ENCODE results near the gene TYR.
"Not testable (repeated sequence)": the region's sequence is repeated elsewhere in the genome, so short reads cannot be mapped to it uniquely, and the experiment has no call there.

- not testable (repeated sequence) for TF ChIP-seq POLR2AphosphoS5, EP300, POLR2A (IDR thresholded peaks at IDR 0.05)
Measured at GRCh38 chr11:89340450-89340849, 162.8 kb downstream of the TYR start.
